B cell (primary cell): ENCODE results near the gene ENOX1. TPM values are rescaled to one million over a fixed set of nuclear protein-coding genes. Genes with fewer than 3 reads are reported as not detected.

Source experiments
- ATAC-seq: fragments of 200-7000 bp; cut with Tn5 transposase; one replicate; pipeline ENCODE4 v1.10.0; 2021; ENCODE audit warnings: low read depth, mild to moderate bottlenecking, moderate number of reproducible peaks, moderate library complexity
- CTCF ChIA-PET: fragments of 350-600 bp; sonication (Branson Sonifier 250); formaldehyde crosslinking; loops from one replicate; lab custom pipeline; 2021; ENCODE audit warnings: antibody characterized with exemption, inconsistent platforms; lab: Charles Lee
- POLR2A ChIA-PET: fragments of 350-600 bp; sonication (Branson Sonifier 250); formaldehyde crosslinking; loops from one replicate; lab custom pipeline; 2021; ENCODE audit warnings: antibody characterized with exemption; lab: Charles Lee
- DNase-seq: peaks from one replicate; pipeline ENCODE4 v3.0.0; 2013
- H2AFZ ChIP-seq: 2 replicates; pipeline ENCODE4 v1.6.1; 2012; ENCODE audit warnings: mild to moderate bottlenecking, low read depth, low read length; ENCODE audit not compliant: insufficient read depth, poor library complexity, severe bottlenecking
- H3K27ac ChIP-seq, 2 donors: 1 replicate in 1 of 2; 2 replicates in 1 of 2; pipeline ENCODE4 v1.5.1; 2012 to 2013; ENCODE audit warnings: low read length in 2 of 2, mild to moderate bottlenecking in 2 of 2, moderate library complexity in 1 of 2
- H3K27me3 ChIP-seq, 4 experiments: fragments of 200-600 bp in 1 of 4; sonication (generic) in 1 of 4; replicated peaks in 1 of 4; 1 replicate in 2 of 4; 2 replicates in 2 of 4; pipeline versions ENCODE4 v1.6.1 to v1.7.0; 2013 to 2016; ENCODE audit warnings: low read length in 3 of 4, mild to moderate bottlenecking in 2 of 4, mixed read lengths in 1 of 4, moderate library complexity in 1 of 4; ENCODE audit not compliant: insufficient read depth in 4 of 4, control insufficient read depth in 3 of 4; ENCODE audit errors: control extremely low read depth in 1 of 4
- H3K36me3 ChIP-seq, 2 experiments: replicated peaks in 1 of 2; 1 replicate in 1 of 2; 2 replicates in 1 of 2; pipeline versions ENCODE4 v1.6.1 to v1.7.1; 2013; ENCODE audit warnings: low read length in 1 of 2; ENCODE audit not compliant: insufficient read depth in 2 of 2, control insufficient read depth in 1 of 2; ENCODE audit errors: control extremely low read depth in 1 of 2, extremely low read depth in 1 of 2
- H3K4me1 ChIP-seq, 2 donors: fragments of 200-600 bp in 1 of 2; sonication (generic) in 1 of 2; 1 replicate in 1 of 2; 2 replicates in 1 of 2; pipeline versions ENCODE4 v1.5.1 to v1.6.1; 2013 to 2017; ENCODE audit warnings: low read length in 2 of 2; ENCODE audit not compliant: control insufficient read depth in 2 of 2, insufficient read depth in 2 of 2
- H3K4me2 ChIP-seq: replicated peaks from 2 replicates; pipeline ENCODE3; 2012; ENCODE audit warnings: mild to moderate bottlenecking, low read depth, low read length; ENCODE audit not compliant: poor library complexity, severe bottlenecking
- H3K4me3 ChIP-seq, 5 experiments: fragments of 200-600 bp in 1 of 5; sonication (generic) in 1 of 5; 1 replicate in 3 of 5; 2 replicates in 2 of 5; pipeline versions ENCODE4 v1.5.1 to v1.7.0; 2011 to 2016; ENCODE audit warnings: low read length in 4 of 5, mild to moderate bottlenecking in 4 of 5, low read depth in 2 of 5, control low read depth in 1 of 5, moderate library complexity in 1 of 5; ENCODE audit not compliant: insufficient read depth in 1 of 5; ENCODE audit errors: control extremely low read depth in 1 of 5, extremely low read depth in 1 of 5
- H3K79me2 ChIP-seq: fragments of 200-600 bp; sonication (generic); one replicate; pipeline ENCODE4 v1.6.0; 2016; ENCODE audit warnings: low read length; ENCODE audit not compliant: control insufficient read depth, insufficient read depth
- H3K9ac ChIP-seq: fragments of 200-600 bp; sonication (generic); 2 replicates; pipeline ENCODE4 v1.6.1; 2017; ENCODE audit warnings: mild to moderate bottlenecking, low read length, moderate library complexity
- H3K9me3 ChIP-seq, 3 donors: one replicate each; pipeline versions ENCODE4 v1.6.1 to v1.7.1; 2013; ENCODE audit warnings: low read length in 2 of 3; ENCODE audit not compliant: control insufficient read depth in 2 of 3, insufficient read depth in 1 of 3; ENCODE audit errors: control extremely low read depth in 1 of 3
- H4K20me1 ChIP-seq: 2 replicates; pipeline ENCODE4 v1.6.0; 2012; ENCODE audit warnings: mild to moderate bottlenecking, low read length; ENCODE audit not compliant: insufficient read depth, control insufficient read depth, poor library complexity, severe bottlenecking
- H3K27ac Mint-ChIP-seq: one replicate; pipeline ENCODE4 v1.8.0; 2021; ENCODE audit warnings: mixed read lengths
- H3K27me3 Mint-ChIP-seq: one replicate; pipeline ENCODE4 v1.8.0; 2021; ENCODE audit warnings: mixed read lengths
- H3K4me1 Mint-ChIP-seq: one replicate; pipeline ENCODE4 v1.8.0; 2021; ENCODE audit warnings: mixed read lengths
- H3K4me3 Mint-ChIP-seq: one replicate; pipeline ENCODE4 v1.8.0; 2021; ENCODE audit warnings: mixed read lengths
- H3K9me3 Mint-ChIP-seq: one replicate; pipeline ENCODE4 v1.8.0; 2022; ENCODE audit warnings: mixed read lengths; ENCODE audit not compliant: insufficient read depth
- EZH2 ChIP-seq: IDR thresholded peaks from 2 replicates; pipeline ENCODE4 v1.6.1; 2012; ENCODE audit warnings: borderline replicate concordance, low read depth, mild to moderate bottlenecking, moderate library complexity, low read length; ENCODE audit not compliant: insufficient read depth, poor library complexity, severe bottlenecking
- WGBS: methylation state at CpG from one replicate; pipeline ENCODE4 v1.1.5; 2013; ENCODE audit warnings: missing lambda C conversion rate; ENCODE audit not compliant: insufficient coverage; 5-methylcytosine and 5-hydroxymethylcytosine counted together
- intact Hi-C: fragments of 100-400 bp; cut with micrococcal nuclease; formaldehyde crosslinking; loops from one replicate; pipeline ENCODE4 v1.10.0; 2022
- polyA plus RNA-seq: library from polyadenylated mRNA; depleted of rRNA; stranded (reverse); fragments of >200 nt; gene quantifications from 2 replicates; pipeline ENCODE4 v1.2.3, GENCODE V29; 2012
- total RNA-seq, 2 donors: library from RNA; stranded (reverse); fragments of 120-200 nt in 1 of 2; gene quantifications; 1 replicate in 1 of 2; 2 replicates in 1 of 2; pipeline versions ENCODE4 v1.2.3 to v1.2.4, GENCODE V29; 2013 to 2022
- TF ChIP-seq, protein P1 (sequence below): fragments of 200-600 bp; IDR thresholded peaks from one replicate; pipeline ENCODE4 v1.8.0; 2022; ENCODE audit warnings: antibody characterized with exemption, mild to moderate bottlenecking

Gene ENOX1
- total and polyA plus RNA-seq, 2 donors (not counting 1 experiment from before 2014, with no cell fraction given) = not detected

GRCh38 chr13:43804461-43805070 lies 17.8 kb upstream of the ENOX1 start:
- no peak overlapping the region for H3K27ac ChIP-seq
- ATAC-seq (no peak), DNase-seq (peak; percentile 59)
- H3K27ac Mint-ChIP-seq = no peak overlapping the region
- no peak overlapping the region for H2AFZ ChIP-seq
- H3K9me3 Mint-ChIP-seq = no peaks in the 10 kb centered on the region
- no peak overlapping the region for H3K4me3 ChIP-seq
- H3K4me3 Mint-ChIP-seq = no peak overlapping the region
- no peaks in the 10 kb centered on the region for H3K27me3 ChIP-seq
- H3K9ac ChIP-seq = no peak overlapping the region
- no peaks in the 10 kb centered on the region for H3K4me1 Mint-ChIP-seq
- ChIA-PET CTCF (interaction anchor here (0.6 to 3.6 kb wide), 16 partner anchors 10 to 1470 kb away, joined by 3 to 45 read pairs (median 4); no protein-coding TSS in a partner anchor), POLR2A (no interaction called here)
- 100% methylated on average over 1 of the region's 5 CpGs for WGBS
- no peak overlapping the region for H3K4me2 ChIP-seq
- H3K27me3 Mint-ChIP-seq = peaks cover 13% of the 10 kb centered on the region
- no peaks in the 10 kb centered on the region for H3K79me2 ChIP-seq
- no peaks in the 10 kb centered on the region for H4K20me1 ChIP-seq
- TF ChIP-seq, protein P1, sequence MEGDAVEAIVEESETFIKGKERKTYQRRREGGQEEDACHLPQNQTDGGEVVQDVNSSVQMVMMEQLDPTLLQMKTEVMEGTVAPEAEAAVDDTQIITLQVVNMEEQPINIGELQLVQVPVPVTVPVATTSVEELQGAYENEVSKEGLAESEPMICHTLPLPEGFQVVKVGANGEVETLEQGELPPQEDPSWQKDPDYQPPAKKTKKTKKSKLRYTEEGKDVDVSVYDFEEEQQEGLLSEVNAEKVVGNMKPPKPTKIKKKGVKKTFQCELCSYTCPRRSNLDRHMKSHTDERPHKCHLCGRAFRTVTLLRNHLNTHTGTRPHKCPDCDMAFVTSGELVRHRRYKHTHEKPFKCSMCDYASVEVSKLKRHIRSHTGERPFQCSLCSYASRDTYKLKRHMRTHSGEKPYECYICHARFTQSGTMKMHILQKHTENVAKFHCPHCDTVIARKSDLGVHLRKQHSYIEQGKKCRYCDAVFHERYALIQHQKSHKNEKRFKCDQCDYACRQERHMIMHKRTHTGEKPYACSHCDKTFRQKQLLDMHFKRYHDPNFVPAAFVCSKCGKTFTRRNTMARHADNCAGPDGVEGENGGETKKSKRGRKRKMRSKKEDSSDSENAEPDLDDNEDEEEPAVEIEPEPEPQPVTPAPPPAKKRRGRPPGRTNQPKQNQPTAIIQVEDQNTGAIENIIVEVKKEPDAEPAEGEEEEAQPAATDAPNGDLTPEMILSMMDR = peak; percentile 85
- TF ChIP-seq EZH2 = no peak
- H3K9me3 ChIP-seq = no peaks in the 10 kb centered on the region
- intact Hi-C loops = loop anchor here (2.0 to 5.0 kb wide), 2 partner anchors 717 to 836 kb away; no protein-coding TSS in a partner anchor
- H3K36me3 ChIP-seq = no peaks in the 10 kb centered on the region
- H3K4me1 ChIP-seq = no peaks in the 10 kb centered on the region

DNA sequence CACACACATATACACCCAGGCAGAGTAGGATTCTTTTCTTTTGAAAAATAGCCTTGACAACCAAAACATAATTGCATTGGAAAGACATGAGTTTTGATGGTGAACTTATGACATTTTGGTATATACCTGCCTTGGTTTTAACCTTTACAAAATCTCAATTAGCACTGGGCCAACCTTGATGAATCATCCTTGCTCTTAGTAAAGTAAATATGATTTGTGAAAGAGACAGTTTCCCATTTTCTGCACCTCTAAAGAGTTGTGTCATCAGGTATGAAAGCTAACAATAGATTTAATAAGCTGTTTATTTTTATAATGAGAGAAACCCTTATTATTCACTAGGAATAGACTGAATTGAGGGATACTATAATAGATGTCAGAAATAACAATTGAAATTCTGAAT lies 15.7 kb upstream of the ENOX1 start:
- POLR2A ChIA-PET = no interaction called here
- intact Hi-C loops = loop anchor here (5.0 kb wide), 1 partner anchor 715 kb away; no protein-coding TSS in a partner anchor
- H3K9me3 ChIP-seq = no peaks in the 10 kb centered on the region
- no peaks in the 10 kb centered on the region for H3K27me3 ChIP-seq
- no peak overlapping the region for H2AFZ ChIP-seq
- no peak overlapping the region for H3K27ac ChIP-seq
- H3K36me3 ChIP-seq = no peaks in the 10 kb centered on the region
- H3K4me3 ChIP-seq = no peak overlapping the region
- no peaks in the 10 kb centered on the region for H4K20me1 ChIP-seq
- Mint-ChIP-seq H3K27ac (no peak overlapping the region), H3K27me3 (peaks cover 15% of the 10 kb centered on the region), H3K9me3 (no peaks in the 10 kb centered on the region), H3K4me1 (no peaks in the 10 kb centered on the region), H3K4me3 (no peak overlapping the region)
- H3K9ac ChIP-seq = no peak overlapping the region
- no peaks in the 10 kb centered on the region for H3K79me2 ChIP-seq
- H3K4me1 ChIP-seq = no peaks in the 10 kb centered on the region
- TF ChIP-seq, protein P1 = no peak
- no peak for TF ChIP-seq EZH2
- H3K4me2 ChIP-seq = no peak overlapping the region
- DNase-seq (no peak), ATAC-seq (no peak)
- CTCF ChIA-PET = interaction anchor here (2.9 to 3.6 kb wide), 2 partner anchors 834 to 1207 kb away, joined by 18 to 45 read pairs; no protein-coding TSS in a partner anchor
